Activated T-helper 1 cell treated with anti-CD3 and anti-CD28 coated beads, Interleukin-12 subunit alpha, Interleukin-12 subunit beta, Interleukin-2, Interleukin-4 antibody, amounts not matched to agents 30 ng/mL and 10 ng/mL and 1 ng/mL, durations not matched to agents 14 hours and 24 hours and 36 hours (primary cell): ENCODE results near the gene SLC45A3. TPM values are rescaled to one million over a fixed set of nuclear protein-coding genes. Genes with fewer than 3 reads are reported as not detected.
"Not testable (repeated sequence)": the region's sequence is repeated elsewhere in the genome, so short reads cannot be mapped to it uniquely, and the experiment has no call there.

ENCODE experiments used
- DNase-seq: peaks from one replicate; pipeline ENCODE4 v3.0.0; 2021; ENCODE audit warnings: low spot score
- H3K27ac Mint-ChIP-seq: one replicate; pipeline ENCODE4 v1.8.0; 2021; ENCODE audit warnings: mild to moderate bottlenecking, mixed read lengths
- H3K27me3 Mint-ChIP-seq: one replicate; pipeline ENCODE4 v1.8.0; 2022; ENCODE audit warnings: mild to moderate bottlenecking, moderate library complexity, mixed read lengths; ENCODE audit not compliant: insufficient read depth
- H3K36me3 Mint-ChIP-seq: one replicate; pipeline ENCODE4 v1.8.0; 2021; ENCODE audit warnings: low read depth, mixed read lengths
- H3K4me1 Mint-ChIP-seq: one replicate; pipeline ENCODE4 v1.8.0; 2021; ENCODE audit warnings: low read depth, mixed read lengths
- H3K4me3 Mint-ChIP-seq: one replicate; pipeline ENCODE4 v1.8.0; 2021; ENCODE audit warnings: mild to moderate bottlenecking, moderate library complexity, mixed read lengths
- H3K9me3 Mint-ChIP-seq: one replicate; pipeline ENCODE4 v1.8.0; 2021; ENCODE audit warnings: mixed read lengths
- intact Hi-C: fragments of 100-400 bp; cut with micrococcal nuclease; formaldehyde crosslinking; loops from one replicate; pipeline ENCODE4 v1.15.1; 2024
- total RNA-seq: library from RNA; stranded (reverse); gene quantifications from 2 replicates; pipeline ENCODE4 v1.2.3, GENCODE V29; 2022

SLC45A3 gene
- total RNA-seq, 1 donor from 2014 or later: 1.1 TPM

DNA sequence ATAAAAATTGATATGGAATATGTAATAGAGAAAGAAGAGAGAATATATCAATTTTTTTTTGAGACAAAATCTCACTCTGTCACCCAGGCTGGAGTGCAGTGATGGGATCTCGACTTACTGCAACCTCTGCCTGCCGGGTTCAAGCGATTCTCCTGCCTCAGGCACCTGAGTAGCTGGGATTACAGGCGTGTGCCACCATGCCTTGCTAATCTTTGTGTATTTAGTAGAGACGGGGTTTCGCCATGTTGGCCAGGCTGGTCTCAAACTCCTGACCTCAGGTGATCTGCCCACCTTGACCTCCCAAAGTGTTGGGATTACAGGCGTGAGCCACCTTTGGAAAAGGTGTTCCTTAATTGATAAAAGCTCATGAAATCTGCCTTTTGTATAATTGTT is 44.2 kb downstream of the SLC45A3 start:
- H3K4me3 Mint-ChIP-seq, H3K9me3 Mint-ChIP-seq, H3K36me3 Mint-ChIP-seq, intact Hi-C loops, H3K27ac Mint-ChIP-seq, DNase-seq: not testable (repeated sequence)
- H3K27me3 Mint-ChIP-seq: peaks cover 32% of the 10 kb centered on the region
- H3K4me1 Mint-ChIP-seq: peaks cover 17% of the 10 kb centered on the region

DNA sequence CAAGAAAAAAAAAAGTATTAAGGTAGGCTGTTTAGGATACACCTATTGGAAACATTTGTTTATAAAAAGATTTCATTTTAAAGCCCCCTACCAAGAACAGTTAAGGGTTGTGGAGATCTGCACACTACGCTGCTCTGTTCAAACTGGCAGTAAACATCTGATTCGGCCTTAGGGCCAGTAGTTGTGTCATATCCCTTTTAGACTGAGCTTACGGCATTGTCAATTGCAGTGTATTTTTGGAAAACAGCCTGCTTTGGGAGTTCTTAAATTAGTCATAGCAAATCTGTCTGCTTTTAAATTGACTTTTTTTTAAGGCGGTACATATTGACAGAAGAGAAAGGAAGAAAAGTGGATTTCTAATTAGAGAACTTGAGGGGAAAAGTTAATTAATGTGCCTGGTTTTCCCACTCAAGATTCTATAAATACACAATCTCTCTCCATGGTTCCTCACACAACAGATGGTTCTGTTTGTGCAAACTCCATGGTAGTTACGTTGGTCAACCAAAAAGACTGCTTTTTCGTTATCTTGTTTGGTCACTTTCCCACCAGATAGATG is 46.8 kb downstream of the SLC45A3 start:
- H3K36me3 Mint-ChIP-seq: peaks cover 7% of the 10 kb centered on the region
- DNase-seq: no peak
- no peaks in the 10 kb centered on the region for H3K9me3 Mint-ChIP-seq
- H3K27ac Mint-ChIP-seq: no peak overlapping the region
- intact Hi-C loops: loop anchor here (2.0 to 5.0 kb wide), 2 partner anchors 33 to 151 kb away; no protein-coding TSS in a partner anchor
- peaks cover 38% of the 10 kb centered on the region for H3K4me1 Mint-ChIP-seq
- peak overlapping the region; percentile 60 for H3K4me3 Mint-ChIP-seq
- H3K27me3 Mint-ChIP-seq: peaks cover 24% of the 10 kb centered on the region

DNA sequence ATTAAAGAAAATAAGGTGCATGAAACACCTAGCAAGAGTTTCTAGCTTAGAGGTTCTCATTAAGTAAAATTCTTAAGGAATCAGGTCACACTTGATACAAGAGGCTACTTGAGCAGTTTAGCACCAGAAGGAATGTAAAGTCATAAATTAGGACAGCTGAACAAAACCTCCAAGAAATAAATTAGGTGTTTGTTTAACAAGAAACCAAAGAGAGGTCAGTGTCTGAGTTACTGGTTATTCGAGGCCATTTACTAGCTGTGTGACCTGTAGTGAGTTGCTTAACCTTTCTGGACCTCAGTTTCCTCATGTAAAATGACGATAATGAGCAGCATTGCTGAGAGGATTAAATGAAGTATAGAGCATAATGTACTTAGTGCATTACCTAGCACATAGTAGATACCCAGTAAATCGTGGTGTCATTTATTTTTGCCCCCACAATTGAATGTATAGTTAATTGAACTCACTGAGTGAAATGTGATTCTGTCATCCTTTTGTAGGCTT is 47.6 kb downstream of the SLC45A3 start:
- H3K36me3 Mint-ChIP-seq: peaks cover 12% of the 10 kb centered on the region
- H3K4me1 Mint-ChIP-seq: peaks cover 46% of the 10 kb centered on the region
- H3K27me3 Mint-ChIP-seq: peaks cover 18% of the 10 kb centered on the region
- no peaks in the 10 kb centered on the region for H3K9me3 Mint-ChIP-seq
- intact Hi-C loops: loop anchor here (1.0 to 5.0 kb wide), 8 partner anchors 25 to 181 kb away; partner anchors contain the start of genes RAB29 and SLC41A1
- H3K4me3 Mint-ChIP-seq: peak overlapping the region; percentile 85
- peak overlapping the region; percentile 80 for H3K27ac Mint-ChIP-seq
- no peak for DNase-seq

DNA sequence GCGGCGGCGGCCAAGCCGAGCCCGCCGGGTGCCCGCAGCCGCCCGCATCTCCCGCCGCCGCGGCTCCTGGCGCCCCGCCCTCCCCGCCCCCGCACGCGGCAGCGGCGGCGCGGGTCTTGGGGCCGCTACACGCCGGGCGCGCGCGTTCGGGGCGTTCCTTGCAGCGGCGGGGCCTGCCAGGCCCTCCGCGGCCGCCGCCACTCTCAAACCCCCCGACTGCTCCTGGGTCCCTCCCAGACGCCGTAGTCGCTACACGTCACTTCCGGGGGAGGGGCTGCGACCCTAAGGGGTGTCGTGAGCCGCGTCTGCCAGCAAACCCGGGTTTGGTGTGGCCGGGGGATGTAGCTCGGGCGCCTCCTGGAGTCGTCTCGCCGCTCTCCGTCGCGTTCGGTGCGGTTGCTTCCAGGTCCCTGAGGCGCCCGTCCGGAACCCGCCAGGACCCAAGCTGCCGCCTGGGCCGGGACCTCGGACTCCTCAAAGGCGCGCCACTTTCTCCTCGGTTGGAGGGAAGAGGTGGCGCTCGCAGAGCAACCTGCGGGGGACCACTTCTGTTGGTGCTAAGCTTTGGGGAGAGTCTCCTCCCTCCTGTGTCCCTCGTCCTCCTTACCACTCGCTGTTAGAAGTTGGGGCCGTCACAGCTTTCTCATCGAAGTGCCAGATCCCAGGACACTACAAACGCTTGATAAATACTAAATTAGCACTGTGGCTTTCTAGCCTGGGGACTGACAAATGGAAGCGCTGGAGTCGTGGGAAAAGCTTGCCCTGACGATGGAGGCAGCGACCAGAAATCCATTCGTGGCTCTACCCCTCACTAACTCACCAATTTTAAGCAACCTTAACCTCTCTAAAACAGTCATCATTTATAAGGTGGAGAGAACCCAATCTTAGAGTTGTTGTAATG is 48.3 kb downstream of the SLC45A3 start, which contains the start of gene ELK4:
ELK4 (minus strand) TSS at position 244 of the 901 bp plus-strand sequence. CDS start 8,129 bp downstream, outside the sequence.
- Mint-ChIP-seq H3K27ac (peak within 1 kb of the TSS; percentile 99), H3K9me3 (no peaks in the 10 kb centered on the region), H3K36me3 (peaks cover 16% of the 10 kb centered on the region), H3K4me3 (peak within 1 kb of the TSS; percentile 97), H3K27me3 (peaks cover 11% of the 10 kb centered on the region), H3K4me1 (peaks cover 52% of the 10 kb centered on the region)
- intact Hi-C loops: loop anchor here (1.0 to 5.0 kb wide), 14 partner anchors 15 to 509 kb away; partner anchors contain the start of genes DSTYK, RAB29 and SLC41A1
- peak; percentile 99 for DNase-seq

DNA sequence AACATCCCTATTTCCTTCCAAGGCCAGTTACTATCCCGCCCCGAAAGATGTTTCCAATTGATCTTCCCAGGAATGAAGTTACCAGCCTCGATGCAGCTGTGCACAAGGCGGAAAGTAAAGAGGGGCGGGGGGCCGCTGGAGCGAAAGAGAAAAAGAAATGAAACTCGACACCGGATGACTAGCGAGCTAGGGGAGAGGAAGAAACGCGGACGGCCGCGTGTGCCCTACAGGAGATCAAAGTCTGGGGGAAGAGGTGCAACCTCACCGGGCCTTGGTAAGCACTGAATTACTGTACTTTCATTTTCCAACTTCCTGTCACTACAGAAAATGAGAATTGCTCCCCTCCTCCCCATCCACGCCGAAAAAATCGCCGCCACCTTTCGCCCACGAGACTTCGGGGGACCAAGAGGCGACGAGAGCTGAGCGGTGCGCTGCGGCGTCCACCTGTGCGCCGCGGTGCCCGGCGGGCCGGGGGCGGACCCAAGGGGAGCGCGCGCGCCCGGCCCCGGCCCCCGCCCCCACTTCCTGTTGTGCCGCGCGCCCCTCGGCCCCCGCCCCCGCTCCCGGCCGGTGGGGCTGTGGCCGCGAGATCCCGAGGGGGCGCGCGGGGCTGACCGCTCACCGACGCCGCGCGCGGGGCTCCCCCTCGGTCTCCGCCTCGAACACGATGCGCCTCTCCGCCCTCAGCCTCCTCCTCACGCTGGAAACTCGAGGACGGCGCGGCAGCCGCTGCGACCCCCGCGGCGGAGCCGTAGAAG is 49.1 kb downstream of the SLC45A3 start:
- Mint-ChIP-seq H3K4me3 (peak overlapping the region; percentile 97), H3K36me3 (peaks cover 24% of the 10 kb centered on the region), H3K27ac (peak overlapping the region; percentile 99), H3K4me1 (peaks cover 55% of the 10 kb centered on the region), H3K9me3 (no peaks in the 10 kb centered on the region), H3K27me3 (peaks cover 3% of the 10 kb centered on the region)
- peak; percentile 82 for DNase-seq
- intact Hi-C loops: loop anchor here (1.0 to 5.0 kb wide), 7 partner anchors 14 to 508 kb away; partner anchors contain the start of gene DSTYK

DNA sequence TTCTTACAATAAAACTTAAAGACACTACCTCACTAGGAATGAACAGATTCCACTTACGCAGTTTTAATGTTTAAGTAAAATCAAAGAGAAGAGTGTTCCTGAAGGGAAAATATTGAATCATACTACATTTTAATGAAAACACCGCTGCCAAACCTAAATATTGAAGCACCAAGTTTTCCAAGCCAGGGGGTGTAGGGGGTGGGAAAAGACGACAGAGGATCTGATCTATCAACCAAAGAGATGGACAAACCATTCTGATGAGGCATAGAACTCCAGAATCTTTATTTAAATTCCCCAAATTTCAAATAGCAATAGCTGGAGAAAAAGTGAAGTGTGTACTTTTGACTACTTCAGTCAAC is 49.7 kb downstream of the SLC45A3 start:
- Mint-ChIP-seq H3K4me1 (peaks cover 60% of the 10 kb centered on the region), H3K27me3 (peaks cover 2% of the 10 kb centered on the region), H3K36me3 (peaks cover 28% of the 10 kb centered on the region), H3K27ac (peak overlapping the region; percentile 99), H3K9me3 (no peaks in the 10 kb centered on the region), H3K4me3 (peak overlapping the region; percentile 97)
- intact Hi-C loops: loop anchor here (1.0 to 5.0 kb wide), 7 partner anchors 14 to 508 kb away; partner anchors contain the start of gene DSTYK
- DNase-seq: no peak

DNA sequence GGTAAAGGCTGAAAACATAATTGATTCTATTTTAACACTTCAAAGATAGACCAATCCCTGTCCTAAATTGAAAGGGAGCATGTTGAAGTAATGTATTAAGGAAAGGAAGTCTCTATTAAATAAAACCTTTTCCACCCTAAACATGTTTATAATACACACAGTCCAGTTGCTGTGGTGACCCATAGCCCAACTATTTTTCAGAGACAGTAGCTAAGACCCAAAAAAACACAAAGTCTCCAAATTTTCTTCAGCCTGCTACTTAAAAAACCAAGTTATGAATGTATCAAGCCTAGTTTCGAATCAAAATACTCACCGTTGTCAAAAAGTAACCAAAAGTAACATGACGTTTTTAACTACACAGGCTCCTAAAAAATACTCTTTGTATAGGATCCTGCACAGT is 50.1 kb downstream of the SLC45A3 start:
- Mint-ChIP-seq H3K9me3 (no peaks in the 10 kb centered on the region), H3K27me3 (peaks cover 2% of the 10 kb centered on the region), H3K4me3 (peak overlapping the region; percentile 97), H3K4me1 (peaks cover 63% of the 10 kb centered on the region), H3K27ac (peak overlapping the region; percentile 99), H3K36me3 (peaks cover 28% of the 10 kb centered on the region)
- intact Hi-C loops: loop anchor here (2.0 to 5.0 kb wide), 3 partner anchors 13 to 507 kb away; no protein-coding TSS in a partner anchor
- no peak for DNase-seq

DNA sequence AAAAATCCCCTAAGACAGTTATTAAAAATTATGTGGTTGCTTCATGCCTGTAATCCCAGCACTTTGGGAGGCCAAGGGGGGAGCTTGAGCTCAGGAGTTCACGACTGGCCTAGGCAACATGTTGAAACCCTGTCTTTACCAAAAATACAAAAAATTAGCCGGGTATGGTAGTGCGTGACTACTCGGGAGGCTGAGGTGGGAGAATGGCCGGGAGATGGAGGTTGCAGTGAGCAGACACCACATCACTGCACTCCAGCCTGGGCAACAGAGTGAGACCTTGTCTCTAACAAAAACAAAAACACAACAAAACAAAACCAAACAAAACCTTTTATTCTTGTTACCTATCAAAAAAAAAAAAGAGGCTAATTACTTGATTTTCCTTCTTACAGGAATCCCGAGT is 50.6 kb downstream of the SLC45A3 start:
- H3K4me3 Mint-ChIP-seq: peak overlapping the region; percentile 97
- H3K9me3 Mint-ChIP-seq: no peaks in the 10 kb centered on the region
- peaks cover 2% of the 10 kb centered on the region for H3K27me3 Mint-ChIP-seq
- peaks cover 28% of the 10 kb centered on the region for H3K36me3 Mint-ChIP-seq
- intact Hi-C loops: loop anchor here (2.0 to 5.0 kb wide), 3 partner anchors 13 to 507 kb away; no protein-coding TSS in a partner anchor
- no peak for DNase-seq
- peaks cover 67% of the 10 kb centered on the region for H3K4me1 Mint-ChIP-seq
- peak overlapping the region; percentile 99 for H3K27ac Mint-ChIP-seq

DNA sequence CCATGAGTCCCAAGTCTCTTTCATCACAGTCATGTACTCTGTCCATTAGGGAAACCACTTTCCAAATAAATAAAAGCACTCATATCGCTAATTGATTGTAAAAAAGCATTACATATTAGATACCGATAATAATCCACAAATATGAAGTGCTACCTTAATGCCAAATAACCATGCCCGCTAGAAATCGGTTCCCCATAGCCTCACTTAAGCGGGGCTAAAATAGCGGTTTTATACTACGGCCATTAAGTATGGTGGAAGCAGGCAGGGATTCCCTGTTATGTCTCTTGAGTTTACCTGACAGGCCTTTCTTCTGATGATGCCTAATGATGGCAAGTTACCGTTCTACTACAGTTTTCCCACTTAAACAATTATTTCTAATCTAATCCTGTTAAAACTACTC is 52.4 kb downstream of the SLC45A3 start:
- no peak for DNase-seq
- Mint-ChIP-seq H3K4me1 (peaks cover 66% of the 10 kb centered on the region), H3K36me3 (peaks cover 36% of the 10 kb centered on the region), H3K9me3 (no peaks in the 10 kb centered on the region), H3K4me3 (peak overlapping the region; percentile 66), H3K27ac (peak overlapping the region; percentile 50), H3K27me3 (no peaks in the 10 kb centered on the region)
- intact Hi-C loops: no loop called here

DNA sequence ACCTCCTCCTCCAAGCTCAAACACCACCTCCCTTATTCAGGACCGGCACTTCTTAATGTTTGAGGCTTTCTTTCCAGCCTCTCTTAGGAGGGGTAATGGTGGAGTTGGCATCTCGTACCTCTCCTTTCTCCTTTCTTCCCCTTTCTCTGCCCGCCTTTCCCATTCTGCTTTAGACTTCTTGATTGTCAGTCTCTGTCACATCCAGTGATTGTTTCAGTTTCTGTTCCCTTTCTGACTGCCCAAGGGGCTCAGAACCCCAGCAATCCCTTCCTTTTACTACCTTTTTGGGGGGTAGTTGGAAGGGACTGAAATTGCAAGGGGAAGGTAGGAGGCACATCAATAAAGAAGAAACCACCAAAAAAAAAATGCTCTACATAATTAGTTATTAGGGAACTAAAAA is 54.1 kb downstream of the SLC45A3 start:
- H3K9me3 Mint-ChIP-seq: no peaks in the 10 kb centered on the region
- peaks cover 37% of the 10 kb centered on the region for H3K36me3 Mint-ChIP-seq
- H3K27me3 Mint-ChIP-seq: no peaks in the 10 kb centered on the region
- intact Hi-C loops: no loop called here
- peaks cover 58% of the 10 kb centered on the region for H3K4me1 Mint-ChIP-seq
- DNase-seq: no peak
- H3K27ac Mint-ChIP-seq: peak overlapping the region; percentile 65
- peak overlapping the region; percentile 50 for H3K4me3 Mint-ChIP-seq

DNA sequence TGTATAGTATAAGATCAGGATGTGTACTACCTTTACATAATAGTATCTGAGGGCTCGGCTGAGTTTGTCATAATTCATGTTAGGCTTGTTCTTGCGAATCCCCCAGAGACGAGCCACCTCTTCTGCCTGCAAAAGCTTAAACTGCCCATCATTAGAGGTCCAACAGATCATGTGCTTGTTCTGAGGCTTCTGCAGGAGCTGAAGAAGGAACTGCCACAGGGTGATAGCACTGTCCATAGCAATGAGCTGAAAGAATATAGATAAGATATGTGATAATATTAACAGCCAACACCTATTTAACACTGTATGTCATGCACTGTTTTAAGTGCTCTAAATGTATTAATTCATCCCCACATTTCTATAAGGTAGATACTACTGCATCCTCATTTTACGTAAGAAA is 56.7 kb downstream of the SLC45A3 start:
- Mint-ChIP-seq H3K27me3 (no peaks in the 10 kb centered on the region), H3K9me3 (no peaks in the 10 kb centered on the region), H3K36me3 (peaks cover 42% of the 10 kb centered on the region), H3K4me3 (no peak overlapping the region), H3K27ac (no peak overlapping the region), H3K4me1 (peaks cover 37% of the 10 kb centered on the region)
- no peak for DNase-seq
- intact Hi-C loops: no loop called here

DNA sequence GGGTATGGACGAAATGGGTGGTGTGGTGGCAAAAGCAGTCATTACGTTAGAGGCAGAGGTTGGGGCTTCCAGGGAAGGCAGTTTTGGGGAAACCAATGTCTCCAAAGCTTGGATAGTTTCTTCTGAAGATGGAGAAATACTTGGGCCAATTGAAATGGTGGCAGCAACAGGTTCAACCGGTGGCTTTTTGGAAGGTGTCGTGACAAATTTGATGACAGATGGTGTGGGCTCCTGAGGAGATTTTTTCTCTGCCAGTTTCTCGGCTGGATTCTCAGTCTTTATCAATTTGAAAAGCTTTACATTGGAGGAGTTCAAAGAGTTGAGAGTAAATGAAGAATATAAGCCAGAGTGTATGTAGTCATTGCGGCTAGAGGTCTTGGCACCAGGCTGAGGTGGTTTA is 60.0 kb downstream of the SLC45A3 start:
- H3K27ac Mint-ChIP-seq: no peak overlapping the region
- H3K36me3 Mint-ChIP-seq: peaks cover 37% of the 10 kb centered on the region

More for the DNA sequence above, 60.0 kb downstream of the SLC45A3 start:
- Mint-ChIP-seq H3K27me3 (no peaks in the 10 kb centered on the region), H3K9me3 (no peaks in the 10 kb centered on the region), H3K4me3 (no peak overlapping the region), H3K4me1 (peaks cover 24% of the 10 kb centered on the region)
- DNase-seq: no peak
- intact Hi-C loops: no loop called here
